OCI-LY1 (cell line): Measurements from ENCODE around the gene SRP72.
"Not testable (repeated sequence)": the region's sequence is repeated elsewhere in the genome, so short reads cannot be mapped to it uniquely, and the experiment has no call there.

Experiments
- H2AFZ ChIP-seq: fragments of 200-600 bp; sonication (generic), shearing (Covaris generic); 2 replicates; pipeline ENCODE4 v1.6.0; 2014; ENCODE audit warnings: antibody characterized with exemption, mild to moderate bottlenecking, low read length
- H3F3A ChIP-seq: fragments of 200-600 bp; sonication (generic), shearing (Covaris generic); 2 replicates; pipeline ENCODE4 v1.6.0; 2014; ENCODE audit warnings: mild to moderate bottlenecking, antibody characterized with exemption, low read length, moderate library complexity; ENCODE audit not compliant: insufficient read depth
- H3K27ac ChIP-seq: fragments of 200-600 bp; sonication (generic); 2 replicates; pipeline ENCODE4 v1.5.1; 2014; ENCODE audit warnings: low read length, mixed run types, mild to moderate bottlenecking, low read depth; ENCODE audit not compliant: poor library complexity, severe bottlenecking
- H3K27me3 ChIP-seq: fragments of 200-600 bp; sonication (generic); 2 replicates; pipeline ENCODE4 v1.6.0; 2014; ENCODE audit warnings: antibody characterized with exemption, mild to moderate bottlenecking, low read length, moderate library complexity; ENCODE audit not compliant: insufficient read depth
- H3K36me3 ChIP-seq: fragments of 200-600 bp; sonication (generic); 2 replicates; pipeline ENCODE4 v1.6.1; 2014; ENCODE audit warnings: mild to moderate bottlenecking, antibody characterized with exemption, low read length, moderate library complexity, mixed read lengths; ENCODE audit not compliant: insufficient read depth
- H3K4me1 ChIP-seq: fragments of 200-600 bp; sonication (generic); 2 replicates; pipeline ENCODE4 v1.5.1; 2014; ENCODE audit warnings: mild to moderate bottlenecking, low read length, moderate library complexity; ENCODE audit not compliant: insufficient read depth, severe bottlenecking
- H3K4me2 ChIP-seq: fragments of 200-600 bp; sonication (generic), shearing (Covaris generic); 2 replicates; pipeline ENCODE4 v1.6.1; 2014; ENCODE audit warnings: low read length
- H3K4me3 ChIP-seq: fragments of 200-600 bp; sonication (generic); 2 replicates; pipeline ENCODE4 v1.5.1; 2014; ENCODE audit warnings: low read length, low read depth, mild to moderate bottlenecking, mixed read lengths; ENCODE audit not compliant: poor library complexity, severe bottlenecking
- H3K79me2 ChIP-seq: fragments of 200-600 bp; shearing (Covaris generic); 2 replicates; pipeline ENCODE4 v1.6.1; 2016; ENCODE audit warnings: mixed run types, low read length, mixed read lengths; ENCODE audit not compliant: insufficient read depth
- H3K9ac ChIP-seq: fragments of 200-600 bp; sonication (generic), shearing (Covaris generic); 2 replicates; pipeline ENCODE4 v1.6.1; 2014; ENCODE audit warnings: mild to moderate bottlenecking, low read length, mixed read lengths
- H3K9me2 ChIP-seq: fragments of 200-600 bp; sonication (generic), shearing (Covaris generic); 2 replicates; pipeline ENCODE4 v1.6.1; 2014; ENCODE audit warnings: low read depth, mild to moderate bottlenecking, low read length, mixed read lengths
- H3K9me3 ChIP-seq: fragments of 200-600 bp; shearing (Covaris generic); 2 replicates; pipeline ENCODE4 v1.6.1; 2014; ENCODE audit warnings: low read length, mixed read lengths
- H4K20me1 ChIP-seq: fragments of 200-600 bp; sonication (generic), shearing (Covaris generic); 2 replicates; pipeline ENCODE4 v1.6.0; 2016; ENCODE audit warnings: mild to moderate bottlenecking, low read length; ENCODE audit not compliant: insufficient read depth
- CTCF ChIP-seq: fragments of 200-600 bp; sonication (generic), shearing (Covaris generic); IDR thresholded peaks from 2 replicates; pipeline ENCODE4 v1.5.1; 2017; ENCODE audit warnings: mild to moderate bottlenecking, antibody characterized with exemption, low read length, moderate library complexity, mixed read lengths
- EZH2 ChIP-seq: fragments of 200-600 bp; sonication (generic), shearing (Covaris generic); IDR thresholded peaks from 2 replicates; pipeline ENCODE4 v1.8.0; 2017; ENCODE audit warnings: borderline replicate concordance, mixed run types, mild to moderate bottlenecking, antibody characterized with exemption, low read length, moderate library complexity, mixed read lengths

Gene SRP72

DNA sequence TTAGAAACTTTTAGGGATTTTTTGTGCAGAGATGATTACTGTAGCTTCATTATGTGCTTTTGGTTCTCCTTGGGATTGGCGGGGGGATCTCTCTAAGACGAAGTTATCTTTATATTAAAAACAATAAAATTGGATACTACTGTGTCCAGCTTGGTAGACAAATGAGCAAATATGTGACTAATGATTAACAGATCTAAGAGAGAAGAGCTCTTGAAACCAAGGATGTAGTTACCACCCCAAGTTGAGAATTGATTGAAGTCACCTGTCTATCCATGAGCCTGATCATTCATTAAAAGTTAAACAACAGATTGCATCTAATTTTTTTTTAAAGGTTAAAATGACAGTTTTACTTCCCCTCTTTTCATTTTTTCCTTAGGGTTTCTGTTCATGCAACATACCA is 22.7 kb upstream of the SRP72 start:
- Histone ChIP-seq H2AFZ (no peak overlapping the region), H3K79me2 (peaks cover 64% of the 10 kb centered on the region), H3K4me3 (no peak overlapping the region), H3K36me3 (peaks cover 98% of the 10 kb centered on the region), H3K27ac (no peak overlapping the region), H3K9ac (no peak overlapping the region), H3F3A (no peaks in the 10 kb centered on the region), H3K4me2 (no peak overlapping the region), H4K20me1 (0 out of 2 replicates have a peak, but pooled peaks cover 7% of the 10 kb centered on the region), H3K4me1 (peaks cover 13% of the 10 kb centered on the region), H3K9me2 (no peaks in the 10 kb centered on the region), H3K9me3 (no peaks in the 10 kb centered on the region), H3K27me3 (no peaks in the 10 kb centered on the region)
- no peak for TF ChIP-seq CTCF
- TF ChIP-seq EZH2 = no peak

DNA sequence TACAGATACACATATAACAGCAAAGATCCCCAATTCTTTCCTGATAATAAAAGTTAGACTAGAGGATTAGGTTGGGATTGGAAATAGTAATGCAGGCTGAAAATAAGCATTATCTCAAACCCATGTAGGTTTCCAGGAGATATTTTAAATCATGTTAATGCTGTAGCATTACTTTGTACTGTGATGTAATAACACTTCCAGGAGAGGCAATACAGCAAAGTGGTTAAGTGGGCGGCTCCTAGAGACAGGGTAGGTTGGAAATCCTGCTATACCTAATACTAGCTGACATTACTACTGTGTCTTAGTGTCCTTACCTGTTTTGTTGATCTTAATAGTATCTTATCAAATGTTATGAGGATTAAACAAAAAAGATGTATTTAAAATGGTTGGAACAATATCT is 21.7 kb upstream of the SRP72 start:
- Histone ChIP-seq H3K4me1 (peaks cover 3% of the 10 kb centered on the region), H4K20me1 (0 out of 2 replicates have a peak, but pooled peaks cover 6% of the 10 kb centered on the region), H3K4me3 (no peak overlapping the region), H3K79me2 (peaks cover 54% of the 10 kb centered on the region), H3K36me3 (peaks cover 98% of the 10 kb centered on the region), H3K4me2 (no peak overlapping the region), H3K9me3 (no peaks in the 10 kb centered on the region), H3K27me3 (no peaks in the 10 kb centered on the region), H3K9me2 (no peaks in the 10 kb centered on the region), H3K27ac (no peak overlapping the region), H2AFZ (no peak overlapping the region), H3F3A (no peaks in the 10 kb centered on the region), H3K9ac (no peak overlapping the region)
- TF ChIP-seq CTCF (no peak), EZH2 (no peak)

DNA sequence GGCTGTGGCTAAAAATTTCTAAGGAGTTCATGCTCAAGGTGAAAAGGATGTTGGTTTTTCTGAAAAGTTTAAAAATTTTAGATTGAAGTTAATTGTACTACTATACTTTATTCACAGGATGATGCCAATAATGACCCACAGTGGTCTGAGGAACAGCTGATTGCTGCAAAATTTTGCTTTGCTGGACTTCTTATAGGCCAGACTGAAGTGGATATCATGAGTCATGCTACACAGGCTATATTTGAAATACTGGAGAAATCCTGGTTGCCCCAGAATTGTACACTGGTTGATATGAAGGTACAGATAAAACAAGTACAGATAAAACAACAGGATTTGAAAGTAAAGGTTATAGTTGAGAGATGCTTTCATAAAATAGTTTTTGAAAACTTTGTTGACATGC is 19.1 kb upstream of the SRP72 start:
- peaks cover 31% of the 10 kb centered on the region for H3K79me2 ChIP-seq
- H3K9me3 ChIP-seq = no peaks in the 10 kb centered on the region
- H3K27ac ChIP-seq = no peak overlapping the region
- 0 out of 2 replicates have a peak, but pooled peaks cover 3% of the 10 kb centered on the region for H4K20me1 ChIP-seq
- no peak overlapping the region for H3K4me3 ChIP-seq
- no peak overlapping the region for H3K4me2 ChIP-seq
- no peaks in the 10 kb centered on the region for H3K9me2 ChIP-seq
- H3K9ac ChIP-seq = no peak overlapping the region
- H3F3A ChIP-seq = no peaks in the 10 kb centered on the region
- H3K36me3 ChIP-seq = peaks cover 100% of the 10 kb centered on the region
- no peaks in the 10 kb centered on the region for H3K27me3 ChIP-seq
- H2AFZ ChIP-seq = no peak overlapping the region
- TF ChIP-seq EZH2 = no peak
- TF ChIP-seq CTCF = no peak
- no peaks in the 10 kb centered on the region for H3K4me1 ChIP-seq

DNA sequence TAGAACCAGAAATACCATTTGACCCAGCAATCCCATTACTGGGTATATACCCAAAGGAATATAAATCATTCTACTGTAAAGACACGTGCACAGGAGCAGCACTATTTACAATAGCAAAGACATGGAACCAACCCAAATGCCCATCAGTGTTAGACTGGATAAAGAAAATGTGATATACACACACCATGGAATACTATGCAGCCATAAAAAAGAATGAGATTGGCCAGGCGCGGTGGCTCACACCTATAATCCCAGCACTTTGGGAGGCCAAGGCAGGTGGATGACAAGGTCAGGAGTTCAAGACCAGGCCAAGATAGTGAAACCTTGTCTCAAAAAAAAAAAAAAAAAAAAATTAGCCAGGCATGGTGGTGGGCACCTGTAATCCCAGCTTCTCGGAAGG is 17.9 kb upstream of the SRP72 start:
- not testable (repeated sequence) for H3K9ac ChIP-seq, H3K27ac ChIP-seq, H3K9me2 ChIP-seq, H3K9me3 ChIP-seq, H3K4me2 ChIP-seq, H3K4me3 ChIP-seq, H2AFZ ChIP-seq, H3F3A ChIP-seq, H3K27me3 ChIP-seq, H4K20me1 ChIP-seq, H3K4me1 ChIP-seq
- H3K79me2 ChIP-seq = peaks cover 21% of the 10 kb centered on the region
- peaks cover 100% of the 10 kb centered on the region for H3K36me3 ChIP-seq
